ENCODE measurements around the gene TOMM20.
"Not testable (repeated sequence)": the region's sequence is repeated elsewhere in the genome, so short reads cannot be mapped to it uniquely, and the experiment has no call there.

DNA sequence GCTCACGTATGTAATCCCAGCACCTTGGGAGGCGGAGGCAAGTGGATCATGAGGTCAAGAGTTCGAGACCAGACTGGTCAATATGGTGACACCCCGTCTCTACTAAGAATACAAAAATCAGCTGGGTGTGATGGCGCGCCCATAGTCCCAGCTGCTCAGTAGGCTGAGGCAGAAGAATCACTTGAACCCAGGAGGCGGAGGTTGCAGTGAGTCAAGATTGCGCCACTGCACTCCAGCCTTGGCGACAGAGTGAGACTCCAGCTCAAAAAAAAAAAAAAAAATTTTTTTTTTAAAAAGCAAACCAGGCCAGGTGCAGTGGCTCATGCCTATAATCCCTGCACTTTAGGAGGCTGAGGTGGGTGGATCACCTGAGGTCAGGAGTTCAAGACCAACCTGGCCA is 30.6 kb upstream of the TOMM20 start:
- TF ChIP-seq, protein P1, sequence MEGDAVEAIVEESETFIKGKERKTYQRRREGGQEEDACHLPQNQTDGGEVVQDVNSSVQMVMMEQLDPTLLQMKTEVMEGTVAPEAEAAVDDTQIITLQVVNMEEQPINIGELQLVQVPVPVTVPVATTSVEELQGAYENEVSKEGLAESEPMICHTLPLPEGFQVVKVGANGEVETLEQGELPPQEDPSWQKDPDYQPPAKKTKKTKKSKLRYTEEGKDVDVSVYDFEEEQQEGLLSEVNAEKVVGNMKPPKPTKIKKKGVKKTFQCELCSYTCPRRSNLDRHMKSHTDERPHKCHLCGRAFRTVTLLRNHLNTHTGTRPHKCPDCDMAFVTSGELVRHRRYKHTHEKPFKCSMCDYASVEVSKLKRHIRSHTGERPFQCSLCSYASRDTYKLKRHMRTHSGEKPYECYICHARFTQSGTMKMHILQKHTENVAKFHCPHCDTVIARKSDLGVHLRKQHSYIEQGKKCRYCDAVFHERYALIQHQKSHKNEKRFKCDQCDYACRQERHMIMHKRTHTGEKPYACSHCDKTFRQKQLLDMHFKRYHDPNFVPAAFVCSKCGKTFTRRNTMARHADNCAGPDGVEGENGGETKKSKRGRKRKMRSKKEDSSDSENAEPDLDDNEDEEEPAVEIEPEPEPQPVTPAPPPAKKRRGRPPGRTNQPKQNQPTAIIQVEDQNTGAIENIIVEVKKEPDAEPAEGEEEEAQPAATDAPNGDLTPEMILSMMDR (conservative IDR thresholded peaks at IDR 0.05; ENCODE audit: low read depth in 2 of 2) = not testable (repeated sequence)
- not testable (repeated sequence) for TF ChIP-seq POLR2AphosphoS5 (IDR thresholded peaks at IDR 0.05; ENCODE audit: low read depth); EZH2phosphoT487 (IDR thresholded peaks at IDR 0.05; ENCODE audit: unreplicated experiment); CREB1 (CRISPR knock-in tag; IDR thresholded peaks at IDR 0.05; ENCODE audit: low read depth); STAT1 (IDR thresholded peaks at IDR 0.05; ENCODE audit: unreplicated experiment)
